ENCODE measurements around the gene PIP5KL1.

PIP5KL1 gene

GRCh38 chr9:127944586-127945218 lies 14.1 kb upstream of the PIP5KL1 start:
- no peak for TF ChIP-seq POLR2AphosphoS5 (IDR thresholded peaks at IDR 0.05; ENCODE audit: low read depth, low read length)
- TF ChIP-seq SPI1 (IDR thresholded peaks at IDR 0.05; ENCODE audit: low read depth, low read length), result no peak
- no peak for FAIRE-seq
- DNase-seq (ENCODE audit: insufficient read length, low spot score), result no peak

GRCh38 chr9:127943731-127944144 lies 13.2 kb upstream of the PIP5KL1 start:
- DNase-seq (ENCODE audit: insufficient read length, low spot score), result peak; percentile 88
- peak; percentile 89 for FAIRE-seq
- TF ChIP-seq POLR2AphosphoS5 (IDR thresholded peaks at IDR 0.05; ENCODE audit: low read depth, low read length), result no peak

- FAIRE-seq, result no peak
- TF ChIP-seq SPI1 (IDR thresholded peaks at IDR 0.05; ENCODE audit: low read depth, low read length), result no peak
- no peak for TF ChIP-seq POU2F2 (IDR thresholded peaks at IDR 0.05; ENCODE audit: low read depth, low read length)
- no peak for TF ChIP-seq TAF1 (IDR thresholded peaks at IDR 0.05; ENCODE audit: low read depth, low read length)
- TF ChIP-seq POLR2AphosphoS5 (IDR thresholded peaks at IDR 0.05; ENCODE audit: low read depth, low read length), result no peak
- no peak for TF ChIP-seq POLR2A (IDR thresholded peaks at IDR 0.05; ENCODE audit: low read depth, low read length)
- TF ChIP-seq PAX5 (IDR thresholded peaks at IDR 0.05; ENCODE audit: insufficient read depth, low read length, severe bottlenecking), result no peak
Observed at GRCh38 chr9:127943011-127943662, 12.6 kb upstream of the PIP5KL1 start.

GRCh38 chr9:127942216-127943010 lies 11.8 kb upstream of the PIP5KL1 start:
- DNase-seq (ENCODE audit: insufficient read length, low spot score), result peak; percentile 69
- TF ChIP-seq POU2F2 (IDR thresholded peaks at IDR 0.05; ENCODE audit: low read depth, low read length) (peak; percentile 67; the same call in 1 of the 2 replicates), PAX5 (IDR thresholded peaks at IDR 0.05; ENCODE audit: insufficient read depth, low read length, severe bottlenecking) (no peak), TAF1 (IDR thresholded peaks at IDR 0.05; ENCODE audit: low read depth, low read length) (no peak)

More at GRCh38 chr9:127943011-127943662, 12.6 kb upstream of the PIP5KL1 start:
- DNase-seq (ENCODE audit: insufficient read length, low spot score), result no peak

GRCh38 chr9:127941961-127942215 lies 11.3 kb upstream of the PIP5KL1 start:
- FAIRE-seq (no peak), DNase-seq (ENCODE audit: insufficient read length, low spot score) (no peak)
- TF ChIP-seq SPI1 (IDR thresholded peaks at IDR 0.05; ENCODE audit: low read depth, low read length) (no peak), TAF1 (IDR thresholded peaks at IDR 0.05; ENCODE audit: low read depth, low read length) (no peak), POU2F2 (IDR thresholded peaks at IDR 0.05; ENCODE audit: low read depth, low read length) (no peak), POLR2AphosphoS5 (IDR thresholded peaks at IDR 0.05; ENCODE audit: low read depth, low read length) (no peak), POLR2A (IDR thresholded peaks at IDR 0.05; ENCODE audit: low read depth, low read length) (no peak), PAX5 (IDR thresholded peaks at IDR 0.05; ENCODE audit: insufficient read depth, low read length, severe bottlenecking) (no peak)

More at GRCh38 chr9:127942216-127943010, 11.8 kb upstream of the PIP5KL1 start:
- FAIRE-seq, result peak; percentile 90

- TF ChIP-seq PAX5 (IDR thresholded peaks at IDR 0.05; ENCODE audit: insufficient read depth, low read length, severe bottlenecking), result no peak
- TF ChIP-seq POLR2A (IDR thresholded peaks at IDR 0.05; ENCODE audit: low read depth, low read length), result no peak
- TF ChIP-seq TAF1 (IDR thresholded peaks at IDR 0.05; ENCODE audit: low read depth, low read length), result no peak
- DNase-seq (ENCODE audit: insufficient read length, low spot score) (no peak), FAIRE-seq (no peak)
Observed at GRCh38 chr9:127941062-127941960, 10.7 kb upstream of the PIP5KL1 start.

GRCh38 chr9:127940593-127940992 lies 10.0 kb upstream of the PIP5KL1 start:
- DNase-seq (ENCODE audit: insufficient read length, low spot score) (no peak), FAIRE-seq (no peak)
- no peak for TF ChIP-seq POLR2AphosphoS5 (IDR thresholded peaks at IDR 0.05; ENCODE audit: low read depth, low read length)
- no peak for TF ChIP-seq TAF1 (IDR thresholded peaks at IDR 0.05; ENCODE audit: low read depth, low read length)
- no peak for TF ChIP-seq PAX5 (IDR thresholded peaks at IDR 0.05; ENCODE audit: insufficient read depth, low read length, severe bottlenecking)
- no peak for TF ChIP-seq POU2F2 (IDR thresholded peaks at IDR 0.05; ENCODE audit: low read depth, low read length)
- no peak for TF ChIP-seq SPI1 (IDR thresholded peaks at IDR 0.05; ENCODE audit: low read depth, low read length)
- no peak for TF ChIP-seq POLR2A (IDR thresholded peaks at IDR 0.05; ENCODE audit: low read depth, low read length)

GRCh38 chr9:127938298-127938690 lies 7.7 kb upstream of the PIP5KL1 start:
- FAIRE-seq, result no peak
- TF ChIP-seq POLR2A (IDR thresholded peaks at IDR 0.05; ENCODE audit: low read depth, low read length) (no peak), SPI1 (IDR thresholded peaks at IDR 0.05; ENCODE audit: low read depth, low read length) (no peak), POU2F2 (IDR thresholded peaks at IDR 0.05; ENCODE audit: low read depth, low read length) (no peak), PAX5 (IDR thresholded peaks at IDR 0.05; ENCODE audit: insufficient read depth, low read length, severe bottlenecking) (no peak), TAF1 (IDR thresholded peaks at IDR 0.05; ENCODE audit: low read depth, low read length) (no peak), POLR2AphosphoS5 (IDR thresholded peaks at IDR 0.05; ENCODE audit: low read depth, low read length) (no peak)

More at GRCh38 chr9:127938298-127938690, 7.7 kb upstream of the PIP5KL1 start:
- DNase-seq (ENCODE audit: insufficient read length, low spot score), result no peak
